Measurements from ENCODE around the gene SLC25A21. TPM values are rescaled to one million over a fixed set of nuclear protein-coding genes. Genes with fewer than 3 reads are reported as not detected.

Gene SLC25A21
- total RNA-seq, 1 donor from 2014 or later, result 0.89 TPM

DNA sequence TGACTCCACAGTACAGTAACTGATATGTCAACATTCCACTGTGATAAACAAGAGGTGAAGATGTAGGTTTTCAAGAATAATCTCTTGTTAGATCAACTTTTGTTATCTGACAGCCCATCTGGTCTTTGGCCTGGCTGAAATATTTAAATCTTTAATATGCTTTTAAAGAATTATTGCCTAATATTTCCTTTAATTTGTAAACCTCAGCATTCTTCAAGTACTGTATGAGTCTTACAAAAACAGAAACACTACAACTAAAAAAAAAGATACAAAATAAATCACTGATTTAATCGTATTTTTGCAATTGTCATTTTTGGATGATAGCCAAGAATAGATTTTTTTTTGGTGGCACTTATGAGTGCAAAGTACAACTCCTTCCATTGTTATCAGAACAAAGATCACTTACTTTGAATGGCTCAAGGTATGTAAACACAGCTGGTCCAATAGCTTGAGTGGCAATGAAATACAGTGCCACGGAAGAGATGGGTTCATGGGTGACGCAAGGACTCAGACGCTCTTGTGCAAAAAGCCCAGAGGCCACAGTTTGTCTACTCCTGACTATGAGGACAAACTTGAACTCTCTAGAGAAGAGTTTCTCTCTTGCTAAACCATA, 401.3 kb downstream of the SLC25A21 start:
- ATAC-seq (no peak), DNase-seq (no peak)
- intact Hi-C loops (cut with micrococcal nuclease), result no loop called here

- ATAC-seq (no peak), DNase-seq (no peak)
- intact Hi-C loops (cut with micrococcal nuclease), result no loop called here
Observed at GRCh38 chr14:36768638-36769337, 403.6 kb downstream of the SLC25A21 start.

GRCh38 chr14:36767603-36768281, 404.7 kb downstream of the SLC25A21 start:
- ATAC-seq (no peak), DNase-seq (no peak)
- intact Hi-C loops (cut with micrococcal nuclease), result no loop called here

GRCh38 chr14:36766974-36767373, 405.4 kb downstream of the SLC25A21 start:
- no peak for DNase-seq
- ATAC-seq, result no peak
- intact Hi-C loops (cut with micrococcal nuclease), result no loop called here

DNA sequence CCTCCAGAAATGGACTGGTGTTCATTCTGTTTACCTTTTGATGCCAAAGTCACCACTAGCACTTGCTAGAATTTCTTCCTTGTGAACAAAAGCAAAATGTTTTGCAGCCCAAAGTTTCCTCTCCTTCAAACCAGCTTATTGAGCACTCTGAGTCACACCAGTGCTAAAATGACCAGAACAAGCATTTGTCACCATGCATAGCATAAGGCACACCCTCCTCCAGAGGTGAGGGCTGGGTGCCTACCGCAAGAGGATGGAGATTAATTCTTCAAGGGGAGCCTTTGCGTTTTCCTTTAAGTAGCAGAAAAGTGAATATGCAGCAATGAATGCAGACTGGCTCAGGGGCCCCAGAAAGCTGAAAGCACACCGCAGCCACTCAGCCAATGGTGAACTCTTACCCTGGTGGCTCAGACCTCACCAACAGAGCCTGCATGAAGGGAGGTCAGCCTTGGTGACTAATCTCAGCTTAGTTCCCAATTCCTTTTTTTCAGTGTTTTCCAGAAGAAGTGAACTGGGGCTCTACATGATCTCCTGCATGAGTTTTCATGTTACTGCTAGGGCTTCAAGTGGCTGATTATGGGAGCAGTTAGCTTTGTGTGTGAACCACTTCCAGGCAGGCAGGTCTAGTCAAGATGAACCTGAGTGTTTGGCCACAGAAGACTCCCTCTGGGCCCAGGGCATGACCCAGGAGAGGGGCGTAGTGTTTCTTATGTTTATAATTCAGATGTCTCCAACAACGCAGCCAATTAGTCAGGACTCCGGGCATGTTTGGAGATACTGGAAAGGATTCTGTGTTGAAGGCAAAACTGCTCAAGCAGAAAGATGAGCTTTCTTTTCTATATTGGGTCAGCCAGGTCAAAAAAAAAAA, 414.4 kb downstream of the SLC25A21 start:
- DNase-seq (no peak), ATAC-seq (no peak)
- intact Hi-C loops (cut with micrococcal nuclease), result no loop called here

DNA sequence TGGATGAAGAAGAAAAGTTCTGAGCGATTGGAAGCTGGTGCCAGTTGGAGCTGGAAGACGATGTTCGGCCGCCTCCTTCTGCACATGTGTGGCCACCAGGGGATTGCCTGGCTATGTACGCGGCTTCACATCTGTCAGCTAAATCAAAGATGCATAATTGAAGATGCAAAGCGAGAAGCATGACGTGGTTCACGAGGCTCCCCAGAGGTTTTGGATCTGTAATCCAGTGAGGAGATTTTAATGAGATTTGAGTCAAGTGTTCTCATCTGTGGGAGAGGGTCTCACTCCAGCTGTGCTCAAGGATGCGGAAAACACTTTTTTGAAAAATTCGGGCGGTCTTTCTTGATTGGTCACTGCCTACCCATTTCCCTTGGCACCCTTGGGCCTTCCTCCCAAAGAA, 416.2 kb downstream of the SLC25A21 start:
- intact Hi-C loops (cut with micrococcal nuclease), result no loop called here
- DNase-seq (no peak), ATAC-seq (no peak)

DNA sequence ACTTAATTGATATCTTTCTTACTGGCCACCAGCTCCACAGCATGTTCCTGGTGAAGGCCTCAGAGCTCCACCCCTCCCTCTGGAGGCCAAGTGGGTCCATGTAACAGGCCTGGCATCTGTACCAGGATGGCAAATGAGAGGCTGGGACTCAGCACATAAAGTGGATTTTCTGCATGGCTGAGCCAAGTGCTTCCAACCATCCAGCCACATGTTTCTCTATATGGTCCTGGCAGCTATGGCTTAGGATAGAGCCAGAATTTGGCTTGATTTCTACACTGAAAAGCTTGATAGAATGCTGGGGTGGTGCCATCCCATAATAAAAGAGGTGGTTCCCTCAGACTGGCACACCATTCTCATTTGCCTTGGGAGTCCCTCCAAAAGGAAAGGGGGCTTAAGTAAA, 416.6 kb downstream of the SLC25A21 start:
- DNase-seq (no peak), ATAC-seq (no peak)
- intact Hi-C loops (cut with micrococcal nuclease), result no loop called here

DNA sequence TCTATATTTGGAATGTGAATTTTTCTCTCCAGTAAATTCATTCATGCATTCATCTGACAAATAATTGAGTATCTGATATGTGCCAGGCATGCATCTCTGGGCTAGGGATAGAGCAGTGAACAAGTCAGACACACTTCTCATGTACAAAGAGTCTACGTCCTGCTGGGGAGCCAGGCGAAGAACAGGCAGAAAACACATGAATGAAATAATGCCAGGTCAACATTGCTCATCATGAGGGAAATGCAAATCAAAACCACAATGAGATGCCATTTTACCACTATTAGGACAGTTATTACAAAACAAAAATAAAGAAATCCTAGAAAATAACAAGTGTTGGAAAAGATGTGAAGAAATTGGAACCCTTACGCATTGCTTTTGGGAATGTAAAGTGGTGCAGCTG, 420.5 kb downstream of the SLC25A21 start:
- intact Hi-C loops (cut with micrococcal nuclease), result no loop called here
- DNase-seq, result no peak
- ATAC-seq, result no peak

- intact Hi-C loops (cut with micrococcal nuclease), result no loop called here
- DNase-seq (no peak), ATAC-seq (no peak)
Observed at GRCh38 chr14:36751106-36751505, 421.3 kb downstream of the SLC25A21 start.

GRCh38 chr14:36750244-36750643, 422.2 kb downstream of the SLC25A21 start:
- no peak for DNase-seq
- intact Hi-C loops (cut with micrococcal nuclease), result no loop called here
- ATAC-seq, result no peak

GRCh38 chr14:36748610-36749213, 423.7 kb downstream of the SLC25A21 start:
- intact Hi-C loops (cut with micrococcal nuclease), result no loop called here
- ATAC-seq (no peak), DNase-seq (no peak)

DNA sequence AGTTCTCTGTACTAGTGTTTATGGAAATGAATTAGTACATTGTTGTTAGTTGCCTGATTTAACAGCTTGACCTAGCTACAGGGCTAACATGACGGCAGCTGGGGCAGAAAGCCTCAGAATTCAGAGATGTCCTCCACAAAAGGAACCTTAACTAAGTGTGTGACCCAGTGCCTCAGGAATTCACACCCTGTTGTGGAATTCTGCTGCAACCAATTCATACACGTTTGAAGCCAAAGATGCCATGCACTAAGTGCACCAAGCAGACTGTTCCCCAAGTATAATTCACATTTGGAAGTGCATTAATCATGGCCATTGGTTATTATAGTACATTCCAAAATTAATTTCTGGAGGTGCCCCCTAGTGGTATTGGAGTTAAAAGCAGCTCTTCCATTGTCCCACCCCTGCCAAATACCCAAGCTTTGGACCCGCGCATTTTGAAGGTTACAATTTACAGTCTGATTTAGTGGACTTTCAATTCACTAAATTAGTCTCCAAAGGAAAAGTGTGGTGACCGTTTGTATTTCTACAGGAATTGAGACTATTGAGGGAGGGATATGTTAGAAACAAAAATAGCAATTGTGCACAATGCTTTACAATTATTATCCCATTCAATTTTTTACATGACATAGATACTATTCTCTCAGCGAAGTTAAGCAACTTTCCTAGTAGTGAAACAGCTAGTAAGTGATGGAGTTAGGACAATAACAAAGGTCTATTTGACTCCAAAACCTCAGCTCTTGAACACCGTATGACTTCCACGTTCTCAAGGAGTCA, 424.8 kb downstream of the SLC25A21 start:
- intact Hi-C loops (cut with micrococcal nuclease), result no loop called here
- no peak for ATAC-seq

GRCh38 chr14:36746872-36747271, 425.5 kb downstream of the SLC25A21 start:
- intact Hi-C loops (cut with micrococcal nuclease), result no loop called here
- DNase-seq (no peak), ATAC-seq (no peak)

More for the DNA sequence above, 424.8 kb downstream of the SLC25A21 start:
- no peak for DNase-seq

DNA sequence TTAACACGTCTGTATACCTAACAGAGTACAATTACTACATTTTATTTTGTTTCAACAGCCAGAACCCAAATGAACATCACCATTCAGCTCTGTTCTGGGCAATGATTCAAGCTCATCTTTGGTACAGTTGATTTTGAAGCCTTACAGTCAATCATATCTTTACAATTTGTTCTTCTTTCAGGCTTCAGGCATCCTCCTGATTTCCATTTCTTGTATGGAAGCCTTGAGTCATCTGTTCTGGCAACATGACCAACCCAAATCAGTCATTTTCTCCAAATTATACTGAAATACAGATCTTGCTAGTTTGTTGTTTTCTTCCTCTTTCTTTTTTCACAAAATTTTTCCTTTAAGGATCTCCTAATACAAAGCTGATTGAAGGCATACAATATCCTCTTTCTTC, 430.5 kb downstream of the SLC25A21 start:
- DNase-seq (no peak), ATAC-seq (no peak)
- intact Hi-C loops (cut with micrococcal nuclease), result no loop called here

DNA sequence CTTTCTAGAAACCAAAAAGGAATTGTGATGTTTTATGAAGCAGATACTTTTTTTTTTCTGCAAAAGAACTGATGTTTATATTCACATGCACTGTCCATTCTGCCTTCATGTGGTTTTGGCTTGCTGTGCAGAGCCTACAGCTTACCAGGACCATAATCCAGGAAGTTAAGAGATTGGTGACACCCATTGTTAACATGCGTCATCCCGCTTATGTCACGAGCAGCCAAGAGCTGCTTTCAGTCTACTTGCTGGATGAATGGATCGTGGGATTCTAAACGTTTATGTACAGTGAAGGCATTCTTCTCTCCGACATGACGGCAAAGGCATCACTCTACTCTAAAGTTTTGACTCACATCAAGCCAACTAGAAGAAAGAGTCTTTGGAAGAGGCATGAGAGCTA, 434.1 kb downstream of the SLC25A21 start:
- no peak for ATAC-seq
- no peak for DNase-seq

DNA sequence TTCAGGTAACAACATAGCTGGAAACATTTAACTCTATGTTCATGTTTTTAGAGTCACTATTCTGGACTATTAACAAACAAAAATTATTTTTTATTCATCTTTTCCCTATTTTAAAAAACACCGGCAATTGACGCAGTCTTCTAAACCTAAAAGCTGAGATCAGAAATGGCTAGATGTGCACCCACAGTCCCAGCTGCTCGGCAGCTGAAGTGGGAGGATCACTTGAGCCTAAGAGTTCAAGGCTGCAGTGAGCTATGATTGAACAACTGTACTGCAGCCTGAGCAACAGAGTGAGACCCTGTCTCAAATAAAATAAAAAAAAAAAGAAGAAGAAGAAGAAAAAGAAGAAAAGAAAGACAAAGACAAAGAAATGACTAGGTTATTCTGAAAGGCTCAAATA, 446.3 kb downstream of the SLC25A21 start:
- no peak for DNase-seq
- no peak for ATAC-seq
- intact Hi-C loops (cut with micrococcal nuclease), result no loop called here

More for the DNA sequence above, 434.1 kb downstream of the SLC25A21 start:
- intact Hi-C loops (cut with micrococcal nuclease), result no loop called here

DNA sequence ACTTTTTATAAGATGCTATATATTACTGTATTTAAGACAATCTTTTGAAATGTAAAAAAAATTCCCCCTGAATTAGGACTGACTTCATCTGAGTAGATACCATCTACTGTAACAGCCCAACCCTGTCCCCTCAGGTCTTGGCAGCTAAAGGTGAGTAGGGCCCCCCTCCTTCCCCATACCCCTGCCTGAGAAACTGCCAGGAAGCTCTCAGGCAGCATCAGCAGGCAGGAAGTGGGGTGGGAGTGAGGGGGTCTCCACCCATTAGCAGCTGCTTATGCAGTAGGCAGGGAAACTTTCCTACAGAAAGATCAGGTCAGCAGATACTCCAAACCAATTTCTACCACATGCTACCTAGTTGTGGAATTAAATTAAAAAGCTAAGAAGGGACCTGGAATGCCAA, 448.2 kb downstream of the SLC25A21 start:
- ATAC-seq, result no peak
- intact Hi-C loops (cut with micrococcal nuclease), result no loop called here
- DNase-seq, result no peak

- no peak for ATAC-seq
- intact Hi-C loops (cut with micrococcal nuclease), result no loop called here
- DNase-seq, result no peak
Observed at GRCh38 chr14:36723530-36723929, 448.9 kb downstream of the SLC25A21 start.

- DNase-seq (no peak), ATAC-seq (no peak)
- intact Hi-C loops (cut with micrococcal nuclease), result no loop called here
Observed at GRCh38 chr14:36721877-36722276, 450.5 kb downstream of the SLC25A21 start.

Data from left ventricle myocardium superior (tissue), 1 donor.